ENCODE data around the gene STYX.

GRCh38 chr14:52792097-52792415, 62.1 kb downstream of the STYX start:
- no peak for TF ChIP-seq POLR2AphosphoS5 (IDR thresholded peaks at IDR 0.05; ENCODE audit: low read depth, low read length)
- no peak for TF ChIP-seq CTCF (IDR thresholded peaks at IDR 0.05 in 2 of 3, conservative IDR thresholded peaks at IDR 0.05 in 1 of 3; ENCODE audit: borderline replicate concordance in 1 of 3, insufficient read depth in 1 of 3, low read depth in 2 of 3, low read length in 2 of 3)
- TF ChIP-seq REST (IDR thresholded peaks at IDR 0.05; ENCODE audit: low read depth) = no peak
- TF ChIP-seq POLR2A (IDR thresholded peaks at IDR 0.05; ENCODE audit: borderline replicate concordance, extremely low read depth, insufficient read depth, insufficient read length) = no peak
- TF ChIP-seq RAD21 (IDR thresholded peaks at IDR 0.05; ENCODE audit: low read depth) = no peak
- no peak for TF ChIP-seq EZH2 (IDR thresholded peaks at IDR 0.05)
- no peak for TF ChIP-seq TCF7L2 (IDR thresholded peaks at IDR 0.05; ENCODE audit: borderline replicate concordance, extremely low read depth, insufficient read depth, insufficient read length)
- TF ChIP-seq YY1 (IDR thresholded peaks at IDR 0.05; ENCODE audit: extremely low read depth, insufficient replicate concordance, low read depth, low read length) = peak; percentile 4
